T-helper 22 cell (primary cell): ENCODE data around the gene AKR1A1.
"Not testable (repeated sequence)": the region's sequence is repeated elsewhere in the genome, so short reads cannot be mapped to it uniquely, and the experiment has no call there.

Experiments used
- DNase-seq: peaks from one replicate; pipeline ENCODE4 v3.0.0-alpha.2; 2020; ENCODE audit warnings: low read depth

Gene AKR1A1

DNA sequence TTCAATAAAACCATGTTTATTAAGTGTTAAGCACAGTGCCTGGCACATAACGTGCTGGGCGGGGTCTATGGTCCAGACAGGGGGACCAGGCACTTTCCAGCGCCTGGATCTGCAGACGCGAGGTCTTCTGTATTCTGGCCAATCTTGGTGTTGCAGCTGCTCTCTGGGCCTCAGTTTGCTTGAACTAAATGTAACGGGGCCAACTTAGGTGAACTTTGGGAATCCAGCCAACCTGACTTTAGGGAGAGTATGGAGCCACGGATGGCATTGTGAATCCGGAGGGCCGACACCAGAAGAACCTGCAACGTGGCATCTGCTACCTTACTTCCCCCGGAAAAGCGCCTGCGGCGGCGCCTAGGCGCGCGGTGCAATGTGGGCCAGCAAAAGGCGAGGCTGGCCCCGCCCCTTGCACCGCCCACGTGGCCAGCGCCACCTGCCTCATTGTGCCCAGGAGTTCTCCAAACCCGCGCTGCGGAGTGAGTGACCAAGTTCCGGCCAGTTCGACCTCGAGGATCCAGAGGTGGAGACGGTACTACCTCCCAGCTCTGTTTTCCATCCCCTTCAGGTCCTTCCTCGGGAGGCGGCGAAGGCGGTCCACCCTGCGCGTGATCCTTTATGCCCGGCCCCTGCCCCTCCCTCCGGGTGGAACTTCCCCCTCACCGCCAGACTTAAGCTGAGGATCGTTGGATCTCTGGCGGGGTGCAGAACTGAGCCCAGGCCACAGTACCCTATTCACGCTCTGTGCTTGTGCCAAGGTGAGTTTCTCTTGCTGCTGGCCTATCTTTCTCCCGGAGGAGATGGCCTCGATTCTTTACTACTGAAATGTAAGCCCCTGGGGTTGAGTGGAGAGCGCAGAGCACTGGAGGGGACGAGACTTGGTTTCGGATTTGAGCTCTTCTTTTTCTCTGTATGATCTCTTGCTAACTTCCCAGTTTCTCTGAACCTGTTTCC, at the start of gene AKR1A1:
TSS of gene AKR1A1 (plus strand) at position 426 of the 951 bp plus-strand sequence. CDS start 10,969 bp downstream, outside the sequence.
- peak; percentile 74 for DNase-seq

GRCh38 chr1:45501505-45501859, 49.1 kb upstream of the AKR1A1 start:
- DNase-seq = no peak

- DNase-seq = no peak
These were observed 46.9 kb upstream of the AKR1A1 start for GRCh38 chr1:45503462-45504360.

- DNase-seq = no peak
These were observed 43.4 kb upstream of the AKR1A1 start for GRCh38 chr1:45507195-45507594.

DNA sequence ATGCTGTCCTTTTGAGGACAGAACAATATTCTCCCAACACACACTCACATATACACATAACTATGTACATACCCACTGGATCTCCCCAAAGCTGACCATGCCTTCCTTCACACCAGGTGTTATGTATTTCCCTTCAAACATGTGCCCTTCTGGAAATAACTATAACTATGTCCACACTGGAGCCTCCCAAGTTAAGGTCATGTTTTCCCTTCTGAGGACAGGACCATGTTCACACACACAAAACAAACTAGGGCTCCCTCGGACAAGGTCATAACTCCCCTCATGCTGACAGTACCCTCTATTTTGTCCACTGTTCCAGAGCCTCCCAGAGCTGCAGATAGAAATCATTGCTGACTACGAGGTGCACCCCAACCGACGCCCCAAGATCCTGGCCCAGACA, 42.7 kb upstream of the AKR1A1 start:
- no peak for DNase-seq

- no peak for DNase-seq
These were observed 42.1 kb upstream of the AKR1A1 start for GRCh38 chr1:45508295-45509151.

DNA sequence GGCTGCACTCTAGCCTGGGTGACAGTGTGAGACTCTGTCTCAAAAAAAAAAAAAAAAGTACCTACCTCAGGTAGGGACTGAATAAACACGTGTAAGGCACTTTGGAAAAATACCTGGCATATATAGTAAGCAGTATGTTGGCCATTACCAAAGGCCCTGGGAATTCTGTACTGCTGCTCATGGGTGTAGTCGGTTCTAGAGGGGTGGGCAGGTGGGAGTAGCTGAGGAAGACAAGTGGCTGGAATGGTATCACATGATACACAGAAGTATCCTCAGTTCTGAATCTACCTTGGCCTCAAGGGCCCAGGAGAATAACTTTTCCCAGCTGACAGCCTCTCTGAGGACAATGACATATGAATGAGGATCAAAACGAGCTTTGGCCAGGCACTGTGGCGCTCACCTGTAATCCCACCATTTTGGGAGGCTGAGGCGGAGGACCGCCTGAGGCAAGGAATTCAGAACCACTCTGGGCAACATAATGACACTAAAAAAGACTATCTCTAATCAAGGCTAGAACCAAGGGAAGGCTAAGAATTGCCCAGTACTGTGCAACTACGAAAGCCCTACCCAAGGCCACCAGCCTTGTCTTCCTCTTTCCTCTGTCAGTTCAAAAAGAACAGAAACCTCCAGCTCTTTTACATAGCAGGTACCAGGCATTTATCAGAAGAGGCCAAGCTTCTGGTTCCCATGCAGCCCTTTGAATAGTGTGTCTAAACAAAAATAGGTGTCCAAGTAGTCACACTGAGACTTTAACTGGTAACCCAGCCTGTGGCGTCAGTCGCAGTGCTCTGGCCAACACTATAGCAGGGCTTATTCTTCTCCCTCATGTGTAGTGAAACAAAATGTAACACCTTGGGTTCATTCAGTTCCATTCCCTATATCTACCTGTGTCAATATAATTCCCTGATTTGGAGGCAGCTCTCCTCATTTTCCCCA, 40.3 kb upstream of the AKR1A1 start:
- no peak for DNase-seq

DNA sequence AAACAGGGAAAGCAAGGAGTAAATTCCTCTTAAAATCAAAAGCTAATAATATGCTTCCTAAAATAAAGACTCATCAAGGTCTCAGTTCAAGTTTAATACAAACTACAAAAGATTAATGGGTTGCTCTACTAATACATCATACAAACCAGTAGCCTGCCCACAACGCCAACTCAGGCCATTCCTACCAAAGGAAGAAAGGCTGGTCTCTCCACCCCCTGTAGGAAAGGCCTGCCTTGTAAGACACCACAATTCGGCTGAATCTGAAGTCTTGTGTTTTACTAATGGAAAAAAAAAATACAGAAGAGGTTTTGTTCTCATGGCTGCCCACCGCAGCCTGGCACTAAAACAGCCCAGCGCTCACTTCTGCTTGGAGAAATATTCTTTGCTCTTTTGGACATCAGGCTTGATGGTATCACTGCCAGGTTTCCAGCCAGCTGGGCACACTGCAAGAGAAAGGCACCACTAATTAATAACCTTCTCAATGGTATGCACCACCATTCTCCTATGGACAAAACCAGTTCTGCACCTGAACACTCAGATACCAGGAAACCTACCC, 39.6 kb upstream of the AKR1A1 start:
- DNase-seq = no peak

GRCh38 chr1:45512641-45513054, 38.0 kb upstream of the AKR1A1 start:
- DNase-seq = peak; percentile 21

GRCh38 chr1:45513532-45514260, 36.9 kb upstream of the AKR1A1 start:
- not testable (repeated sequence) for DNase-seq

DNA sequence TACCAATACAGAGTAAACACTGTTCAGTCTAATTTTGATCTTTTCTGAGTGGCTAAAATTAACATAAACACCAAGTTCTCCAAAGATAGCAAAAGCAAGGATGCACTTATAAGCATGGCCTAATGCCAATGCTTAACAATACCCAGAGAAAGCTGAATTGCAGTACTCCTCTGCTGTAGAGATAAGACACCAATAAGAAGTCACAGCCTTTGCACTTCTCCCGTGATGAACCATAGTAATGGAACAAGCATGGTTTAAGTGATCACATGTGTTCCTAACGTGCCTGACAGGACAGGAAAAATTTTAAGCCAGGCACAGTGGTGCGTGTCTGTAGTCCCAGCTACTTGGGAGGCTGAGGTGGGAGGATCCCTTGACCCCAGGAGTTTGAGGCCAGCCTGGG, 34.6 kb upstream of the AKR1A1 start:
- DNase-seq = no peak

DNA sequence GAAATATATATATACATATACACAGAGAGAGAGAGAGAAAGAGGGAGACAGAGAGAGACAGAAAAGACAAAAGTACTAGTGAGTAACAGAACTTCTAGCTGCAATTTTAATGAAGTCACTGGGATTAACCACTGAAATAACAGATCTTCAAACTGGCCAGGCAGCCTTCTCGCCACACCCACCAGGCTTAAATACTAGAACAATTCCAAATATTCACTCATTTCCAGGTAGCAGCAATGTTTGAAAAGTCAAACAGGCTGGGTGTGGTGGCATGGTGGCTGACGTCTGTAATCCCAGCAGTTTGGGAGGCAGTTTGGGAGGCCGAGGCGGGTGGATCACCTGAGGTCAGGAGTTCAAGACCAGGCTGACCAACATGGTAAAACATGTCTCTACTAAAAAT, 34.2 kb upstream of the AKR1A1 start:
- DNase-seq = no peak

DNA sequence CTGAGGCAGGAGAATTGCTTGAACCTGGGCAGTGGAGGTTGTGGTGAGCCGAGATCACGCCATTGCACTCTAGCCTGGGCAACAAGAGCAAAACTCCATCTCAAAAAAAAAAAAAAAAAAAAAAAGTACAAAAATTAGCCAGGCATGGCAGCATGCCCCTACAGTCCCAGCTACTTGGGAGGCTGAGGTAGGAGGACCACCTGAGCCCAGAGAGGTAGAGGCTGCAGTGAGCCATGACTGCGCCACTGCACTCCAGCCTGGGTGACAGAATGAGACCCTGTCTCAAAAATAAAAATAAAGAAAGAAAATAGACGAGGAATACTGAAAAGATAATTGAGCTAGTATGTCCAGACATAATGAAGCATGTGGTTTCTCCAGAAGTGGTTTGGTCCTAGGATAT, 32.3 kb upstream of the AKR1A1 start:
- DNase-seq = not testable (repeated sequence)

- DNase-seq = no peak
These were observed 31.7 kb upstream of the AKR1A1 start for GRCh38 chr1:45518910-45519309.

DNA sequence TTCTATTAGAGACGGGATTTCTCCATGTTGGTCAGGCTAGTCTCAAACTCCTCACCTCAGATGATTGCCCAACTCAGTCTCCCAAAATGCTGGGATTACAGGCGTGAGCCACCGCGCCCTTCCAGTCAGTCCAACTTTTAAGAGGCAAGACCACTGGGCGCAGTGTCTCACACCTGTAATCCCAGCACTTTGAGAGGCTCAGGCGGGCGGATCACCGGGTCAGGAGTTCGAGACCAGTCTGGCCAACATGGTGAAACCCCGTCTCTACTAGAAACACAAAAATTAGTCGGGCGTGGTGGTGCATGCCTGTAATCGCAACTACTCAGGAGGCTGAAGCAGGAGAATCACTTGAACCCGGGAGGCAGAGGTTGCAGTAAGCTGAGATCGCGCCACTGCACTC, 30.9 kb upstream of the AKR1A1 start:
- not testable (repeated sequence) for DNase-seq

DNA sequence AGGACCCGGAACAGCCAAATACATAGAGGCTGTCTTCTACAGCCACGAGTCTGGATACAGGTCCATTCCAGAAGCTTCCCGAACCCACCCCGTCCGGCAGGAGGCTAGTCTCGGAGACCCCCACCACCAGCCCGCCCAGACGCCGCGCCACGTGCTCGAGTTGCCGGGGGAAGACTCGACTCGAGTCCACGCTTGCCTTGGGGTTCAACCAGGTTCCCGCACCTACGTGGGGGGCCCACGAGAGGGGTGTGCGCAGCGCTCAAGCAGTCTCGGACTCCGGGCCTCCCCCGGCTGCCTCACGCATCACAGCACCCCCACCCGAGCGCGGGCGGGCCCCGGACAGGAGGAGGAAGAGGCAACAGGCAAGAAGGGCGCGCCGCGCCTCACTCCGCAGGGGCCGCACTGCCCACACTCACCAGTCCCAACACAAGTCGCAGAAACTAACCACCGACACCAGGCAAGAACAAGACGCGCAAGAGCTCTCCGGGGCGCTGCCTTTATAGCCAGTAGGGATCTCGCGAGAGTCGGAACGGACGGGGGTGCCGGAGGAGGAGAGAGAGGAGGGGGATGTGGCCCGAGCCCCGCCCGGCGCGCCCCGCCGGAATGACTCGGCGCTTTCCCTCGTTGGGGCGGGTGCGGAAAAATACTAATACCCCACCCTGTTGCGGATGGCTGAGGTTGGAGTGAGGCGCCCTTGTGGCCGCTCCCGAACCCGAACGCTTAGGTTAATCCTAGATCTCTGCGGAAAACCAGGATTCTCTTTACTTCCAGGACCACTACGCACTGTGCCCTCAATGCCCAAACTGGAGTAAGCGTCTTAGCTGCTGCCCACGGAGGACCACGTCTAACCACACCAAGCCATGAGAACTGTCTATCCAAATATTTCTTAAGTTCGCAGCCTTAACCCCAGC, 29.0 kb upstream of the AKR1A1 start, which contains the start of gene PRDX1:
TSS of gene PRDX1 (minus strand) at position 472 of the 911 bp plus-strand sequence. CDS start 2,841 bp downstream, outside the sequence.
- DNase-seq = peak; percentile 92

DNA sequence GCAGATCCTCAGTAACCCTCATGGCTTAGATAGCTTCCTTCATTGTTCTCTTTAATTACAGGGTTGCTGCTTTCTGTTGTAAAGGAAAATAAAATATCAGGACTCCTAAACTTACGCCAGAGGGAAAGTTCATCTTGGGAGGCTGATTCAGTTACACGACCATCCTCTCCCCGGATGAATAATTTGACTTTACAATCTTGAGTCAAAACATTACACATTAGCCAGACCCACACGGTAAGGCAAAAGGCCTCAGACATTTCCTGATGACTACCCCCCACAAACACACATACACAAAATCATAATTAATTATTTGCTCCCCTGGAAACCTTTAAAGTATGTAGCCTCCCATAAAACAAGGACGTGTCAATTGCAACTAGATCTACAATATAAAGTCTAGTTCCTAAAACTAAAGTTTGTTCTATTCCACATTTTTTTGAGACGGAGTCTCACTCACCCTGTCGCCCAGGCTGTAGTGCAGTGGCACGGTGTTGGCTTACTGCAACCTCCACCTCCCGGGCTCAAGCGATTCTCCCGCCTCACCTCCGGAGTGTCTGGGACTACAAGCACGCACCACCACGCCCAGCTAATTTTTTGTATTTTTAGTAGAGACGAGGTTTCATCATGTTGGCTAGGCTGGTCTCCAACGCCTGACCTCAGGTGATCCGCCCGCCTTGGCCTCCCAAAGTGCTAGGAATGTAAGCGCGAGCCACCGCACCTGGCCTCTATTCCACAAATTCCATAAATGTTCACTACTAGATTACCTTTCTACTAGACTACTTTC, 28.1 kb upstream of the AKR1A1 start:
- no peak for DNase-seq

- not testable (repeated sequence) for DNase-seq
These were observed 27.1 kb upstream of the AKR1A1 start for GRCh38 chr1:45523516-45523915.
